Fibroblast of lung (primary cell): ENCODE measurements around the gene FGGY. TPM values are rescaled to one million over a fixed set of nuclear protein-coding genes. Genes with fewer than 3 reads are reported as not detected.

Source experiments
- DNase-seq, 2 donors: peaks; one replicate each; pipeline versions ENCODE4 v3.0.0 to v3.0.0-alpha.2; 2010; ENCODE audit warnings: low read depth in 2 of 2
- H2AFZ ChIP-seq: 2 replicates; pipeline ENCODE4 v1.5.1; 2012; ENCODE audit warnings: low read length, control low read depth, inconsistent platforms
- H3K27ac ChIP-seq: 2 replicates; pipeline ENCODE4 v1.5.1; 2011; ENCODE audit warnings: low read length, control low read depth; ENCODE audit not compliant: insufficient read depth
- H3K27me3 ChIP-seq: 2 replicates; pipeline ENCODE4 v1.5.1; 2011; ENCODE audit warnings: mild to moderate bottlenecking, low read length; ENCODE audit not compliant: control insufficient read depth, insufficient read depth
- H3K36me3 ChIP-seq: 2 replicates; pipeline ENCODE4 v1.5.1; 2011; ENCODE audit warnings: low read length; ENCODE audit not compliant: control insufficient read depth, insufficient read depth
- H3K4me1 ChIP-seq: 2 replicates; pipeline ENCODE4 v1.5.1; 2011; ENCODE audit warnings: low read length; ENCODE audit not compliant: control insufficient read depth, insufficient read depth; ENCODE audit errors: extremely low read depth
- H3K4me2 ChIP-seq: 2 replicates; pipeline ENCODE4 v1.5.1; 2011; ENCODE audit warnings: low read length, control low read depth; ENCODE audit not compliant: insufficient read depth; ENCODE audit errors: extremely low read depth
- H3K4me3 ChIP-seq, 4 experiments: fragments of 200-600 bp in 1 of 4; sonication (generic) in 1 of 4; replicated peaks in 1 of 4; 2 replicates each; pipeline ENCODE4 v1.5.1; 2011 to 2016; ENCODE audit warnings: low read length in 4 of 4, low read depth in 3 of 4, mild to moderate bottlenecking in 3 of 4, control low read depth in 2 of 4, inconsistent platforms in 1 of 4, mixed read lengths in 1 of 4; ENCODE audit not compliant: insufficient read depth in 1 of 4; ENCODE audit errors: control extremely low read depth in 1 of 4
- H3K79me2 ChIP-seq: 2 replicates; pipeline ENCODE4 v1.5.1; 2012; ENCODE audit warnings: mild to moderate bottlenecking, low read length, inconsistent platforms; ENCODE audit not compliant: control insufficient read depth, insufficient read depth
- H3K9ac ChIP-seq: 2 replicates; pipeline ENCODE4 v1.5.1; 2011; ENCODE audit warnings: mild to moderate bottlenecking, low read length, control low read depth; ENCODE audit not compliant: insufficient read depth
- H3K9me3 ChIP-seq: 2 replicates; pipeline ENCODE4 v1.5.1; 2012; ENCODE audit warnings: low read depth, low read length; ENCODE audit not compliant: control insufficient read depth, insufficient read depth
- H4K20me1 ChIP-seq: 2 replicates; pipeline ENCODE4 v1.5.1; 2011; ENCODE audit warnings: low read length; ENCODE audit not compliant: control insufficient read depth, insufficient read depth; ENCODE audit errors: extremely low read depth
- CTCF ChIP-seq, 2 donors: IDR thresholded peaks in 1 of 2; conservative IDR thresholded peaks in 1 of 2; 1 replicate in 1 of 2; 2 replicates in 1 of 2; pipeline ENCODE4 v1.5.1; 2011 to 2012; ENCODE audit warnings: low read length in 2 of 2, control low read depth in 1 of 2, inconsistent platforms in 1 of 2, low read depth in 1 of 2, mild to moderate bottlenecking in 1 of 2
- EZH2 ChIP-seq: IDR thresholded peaks from 2 replicates; pipeline ENCODE4 v1.5.1; 2012; ENCODE audit warnings: low read length, control low read depth, mild to moderate bottlenecking; ENCODE audit errors: missing control alignments
- polyA plus RNA-seq, 2 donors: library from polyadenylated mRNA; depleted of rRNA in 1 of 2; stranded (reverse) in 1 of 2; unstranded in 1 of 2; fragments of >200 nt; gene quantifications; 2 replicates each; pipeline ENCODE4 v1.2.1, GENCODE V29; 2011 to 2012; ENCODE audit warnings: missing spikeins in 1 of 2
- total RNA-seq: library from RNA; depleted of rRNA; stranded (reverse); fragments of >200 nt; gene quantifications from 2 replicates; pipeline ENCODE4 v1.2.1, GENCODE V29; 2014

The FGGY gene
- total and polyA plus RNA-seq, 2 donors (not counting 1 experiment from before 2014, with no cell fraction given): 9.5 to 32.4 TPM

- peak; percentile 52 to 89 for DNase-seq
- Histone ChIP-seq H3K9me3 (no peaks in the 10 kb centered on the region), H3K4me1 (peaks cover 6% of the 10 kb centered on the region), H3K9ac (no peak overlapping the region), H3K4me2 (no peak overlapping the region), H3K4me3 (no peak overlapping the region), H3K36me3 (no peaks in the 10 kb centered on the region), H3K27me3 (no peaks in the 10 kb centered on the region), H3K27ac (peak overlapping the region; percentile 47), H3K79me2 (no peaks in the 10 kb centered on the region), H4K20me1 (no peaks in the 10 kb centered on the region), H2AFZ (peak overlapping the region; percentile 14)
- TF ChIP-seq EZH2: no peak
- TF ChIP-seq CTCF (conservative IDR thresholded peaks at IDR 0.05 in 1 of 2, IDR thresholded peaks at IDR 0.05 in 1 of 2; ENCODE audit: low read depth in 1 of 2, low read length in 2 of 2): no peak
Measured at GRCh38 chr1:59596432-59596831, 299.5 kb downstream of the FGGY start.

GRCh38 chr1:59596956-59597355 lies 300.1 kb downstream of the FGGY start:
- H3K79me2 ChIP-seq: no peaks in the 10 kb centered on the region
- TF ChIP-seq EZH2: no peak
- no peak for TF ChIP-seq CTCF (conservative IDR thresholded peaks at IDR 0.05 in 1 of 2, IDR thresholded peaks at IDR 0.05 in 1 of 2; ENCODE audit: low read depth in 1 of 2, low read length in 2 of 2)
- no peaks in the 10 kb centered on the region for H3K27me3 ChIP-seq
- H3K4me2 ChIP-seq: no peak overlapping the region
- no peak overlapping the region for H3K9ac ChIP-seq
- peaks cover 6% of the 10 kb centered on the region for H3K4me1 ChIP-seq
- no peaks in the 10 kb centered on the region for H4K20me1 ChIP-seq
- H3K36me3 ChIP-seq: no peaks in the 10 kb centered on the region
- no peak for DNase-seq
- H3K9me3 ChIP-seq: no peaks in the 10 kb centered on the region
- no peak overlapping the region for H3K27ac ChIP-seq
- no peak overlapping the region for H3K4me3 ChIP-seq
- H2AFZ ChIP-seq: no peak overlapping the region

GRCh38 chr1:59597420-59598119 lies 300.7 kb downstream of the FGGY start:
- no peak for DNase-seq
- Histone ChIP-seq H3K79me2 (no peaks in the 10 kb centered on the region), H3K27ac (no peak overlapping the region), H3K9me3 (no peaks in the 10 kb centered on the region), H3K36me3 (no peaks in the 10 kb centered on the region), H3K4me3 (no peak overlapping the region), H2AFZ (no peak overlapping the region), H3K4me2 (no peak overlapping the region), H4K20me1 (no peaks in the 10 kb centered on the region), H3K9ac (no peak overlapping the region), H3K4me1 (peaks cover 6% of the 10 kb centered on the region), H3K27me3 (no peaks in the 10 kb centered on the region)
- TF ChIP-seq CTCF (conservative IDR thresholded peaks at IDR 0.05 in 1 of 2, IDR thresholded peaks at IDR 0.05 in 1 of 2; ENCODE audit: low read depth in 1 of 2, low read length in 2 of 2) (no peak), EZH2 (no peak)
